Astrocyte (in vitro differentiated cells and primary cell): ENCODE data around the gene GNL3L.

Source experiments
- EZH2 ChIP-seq: IDR thresholded peaks from 2 replicates; pipeline ENCODE4 v1.6.1; 2012; ENCODE audit warnings: mild to moderate bottlenecking, low read length, inconsistent platforms; ENCODE audit not compliant: insufficient read depth
- TF ChIP-seq, protein P1 (sequence below): IDR thresholded peaks from 2 replicates; pipeline ENCODE4 v1.5.1; 2011; ENCODE audit warnings: low read depth, mild to moderate bottlenecking, inconsistent platforms, low read length, moderate library complexity; ENCODE audit not compliant: insufficient read depth

GRCh38 chrX:54561622-54562021 is 31.6 kb downstream of the GNL3L start:
- TF ChIP-seq, protein P1, sequence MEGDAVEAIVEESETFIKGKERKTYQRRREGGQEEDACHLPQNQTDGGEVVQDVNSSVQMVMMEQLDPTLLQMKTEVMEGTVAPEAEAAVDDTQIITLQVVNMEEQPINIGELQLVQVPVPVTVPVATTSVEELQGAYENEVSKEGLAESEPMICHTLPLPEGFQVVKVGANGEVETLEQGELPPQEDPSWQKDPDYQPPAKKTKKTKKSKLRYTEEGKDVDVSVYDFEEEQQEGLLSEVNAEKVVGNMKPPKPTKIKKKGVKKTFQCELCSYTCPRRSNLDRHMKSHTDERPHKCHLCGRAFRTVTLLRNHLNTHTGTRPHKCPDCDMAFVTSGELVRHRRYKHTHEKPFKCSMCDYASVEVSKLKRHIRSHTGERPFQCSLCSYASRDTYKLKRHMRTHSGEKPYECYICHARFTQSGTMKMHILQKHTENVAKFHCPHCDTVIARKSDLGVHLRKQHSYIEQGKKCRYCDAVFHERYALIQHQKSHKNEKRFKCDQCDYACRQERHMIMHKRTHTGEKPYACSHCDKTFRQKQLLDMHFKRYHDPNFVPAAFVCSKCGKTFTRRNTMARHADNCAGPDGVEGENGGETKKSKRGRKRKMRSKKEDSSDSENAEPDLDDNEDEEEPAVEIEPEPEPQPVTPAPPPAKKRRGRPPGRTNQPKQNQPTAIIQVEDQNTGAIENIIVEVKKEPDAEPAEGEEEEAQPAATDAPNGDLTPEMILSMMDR, result no peak
- TF ChIP-seq EZH2, result no peak
